HL-60 (cell line): ENCODE data around the gene PHACTR3.

Source experiments
- DNase-seq, 2 experiments: peaks; one replicate each; pipeline ENCODE4 v3.0.0-alpha.2; 2010 to 2020; ENCODE audit warnings: low read depth in 1 of 2, low spot score in 1 of 2
- H3K27ac ChIP-seq: fragments of 250-450 bp; sonication (Bioruptor Pico); replicated peaks from 2 replicates; pipeline ENCODE4 v1.5.1; 2020; ENCODE audit warnings: mild to moderate bottlenecking, moderate library complexity
- H3K27me3 ChIP-seq: fragments of 250-450 bp; sonication (Bioruptor Pico); 2 replicates; pipeline ENCODE4 v1.5.1; 2021; ENCODE audit warnings: mild to moderate bottlenecking, moderate library complexity; ENCODE audit not compliant: insufficient read depth, poor library complexity, severe bottlenecking
- H3K4me3 ChIP-seq: replicated peaks from 2 replicates; pipeline ENCODE4 v1.5.1; 2011; ENCODE audit warnings: mild to moderate bottlenecking, control low read depth, low read length; ENCODE audit not compliant: insufficient read depth
- CTCF ChIP-seq: IDR thresholded peaks from one replicate; pipeline ENCODE4 v1.5.1; 2011; ENCODE audit warnings: low read length, control low read depth, inconsistent platforms; ENCODE audit not compliant: insufficient read depth
- GABPA ChIP-seq: IDR thresholded peaks from 2 replicates; pipeline ENCODE4 v1.6.1; 2012; ENCODE audit warnings: low read depth
- POLR2AphosphoS5 ChIP-seq: IDR thresholded peaks from 2 replicates; pipeline ENCODE4 v1.6.1; 2012; ENCODE audit warnings: low read depth
- REST ChIP-seq: IDR thresholded peaks from 2 replicates; pipeline ENCODE4 v1.6.1; 2012; ENCODE audit warnings: low read depth; ENCODE audit not compliant: insufficient replicate concordance
- SPI1 ChIP-seq: IDR thresholded peaks from 2 replicates; pipeline ENCODE4 v1.6.1; 2012; ENCODE audit warnings: low read depth, mild to moderate bottlenecking, borderline replicate concordance

Gene PHACTR3

GRCh38 chr20:59682603-59683002, 78.3 kb downstream of the PHACTR3 start:
- Histone ChIP-seq H3K4me3 (no peak overlapping the region), H3K27ac (no peak overlapping the region), H3K27me3 (no peaks in the 10 kb centered on the region)
- no peak for DNase-seq
- no peak for TF ChIP-seq REST
- no peak for TF ChIP-seq GABPA
- no peak for TF ChIP-seq CTCF
- TF ChIP-seq POLR2AphosphoS5, result no peak
- TF ChIP-seq SPI1, result no peak

GRCh38 chr20:59683181-59683580, 78.8 kb downstream of the PHACTR3 start:
- DNase-seq, result no peak
- Histone ChIP-seq H3K4me3 (no peak overlapping the region), H3K27me3 (no peaks in the 10 kb centered on the region), H3K27ac (no peak overlapping the region)
- TF ChIP-seq SPI1, result no peak
- no peak for TF ChIP-seq CTCF

GRCh38 chr20:59684685-59685242, 80.4 kb downstream of the PHACTR3 start:
- Histone ChIP-seq H3K27me3 (peaks cover 1% of the 10 kb centered on the region), H3K4me3 (no peak overlapping the region), H3K27ac (no peak overlapping the region)
- no peak for DNase-seq
- TF ChIP-seq GABPA (no peak), CTCF (no peak), POLR2AphosphoS5 (no peak), REST (no peak), SPI1 (no peak)
